Measurements from ENCODE around the gene SIRPA.
"Not testable (repeated sequence)": the region's sequence is repeated elsewhere in the genome, so short reads cannot be mapped to it uniquely, and the experiment has no call there.

SIRPA gene

DNA sequence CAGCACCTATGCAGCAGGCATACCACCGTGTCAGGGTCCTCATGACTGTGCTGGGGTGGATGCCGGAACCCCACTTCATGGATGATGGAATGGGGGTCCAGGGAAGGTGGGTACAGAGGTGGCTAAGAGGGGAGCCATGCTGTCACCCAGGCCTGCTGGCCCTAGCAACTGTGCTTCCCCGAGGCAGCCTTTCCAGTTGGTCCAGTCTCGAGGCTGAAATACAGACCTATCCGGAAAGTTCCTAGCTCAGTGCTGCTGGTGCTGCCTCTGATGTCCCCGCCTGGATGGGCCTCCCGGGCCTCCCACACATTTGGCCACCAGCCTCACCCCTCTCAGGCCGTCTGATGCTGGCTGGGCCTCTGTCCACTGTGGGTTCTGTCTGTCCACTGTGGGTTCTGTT is 17.4 kb downstream of the SIRPA start:
- no peak overlapping the region for H3K4me3 ChIP-seq (ENCODE audit: low read depth, low read length)
- in situ Hi-C loops (cut with HindIII; ENCODE audit: low sequenced_read_pairs): no loop called here
- no peak for DNase-seq (ENCODE audit: low read depth, low spot score)
- TF ChIP-seq, protein P1, sequence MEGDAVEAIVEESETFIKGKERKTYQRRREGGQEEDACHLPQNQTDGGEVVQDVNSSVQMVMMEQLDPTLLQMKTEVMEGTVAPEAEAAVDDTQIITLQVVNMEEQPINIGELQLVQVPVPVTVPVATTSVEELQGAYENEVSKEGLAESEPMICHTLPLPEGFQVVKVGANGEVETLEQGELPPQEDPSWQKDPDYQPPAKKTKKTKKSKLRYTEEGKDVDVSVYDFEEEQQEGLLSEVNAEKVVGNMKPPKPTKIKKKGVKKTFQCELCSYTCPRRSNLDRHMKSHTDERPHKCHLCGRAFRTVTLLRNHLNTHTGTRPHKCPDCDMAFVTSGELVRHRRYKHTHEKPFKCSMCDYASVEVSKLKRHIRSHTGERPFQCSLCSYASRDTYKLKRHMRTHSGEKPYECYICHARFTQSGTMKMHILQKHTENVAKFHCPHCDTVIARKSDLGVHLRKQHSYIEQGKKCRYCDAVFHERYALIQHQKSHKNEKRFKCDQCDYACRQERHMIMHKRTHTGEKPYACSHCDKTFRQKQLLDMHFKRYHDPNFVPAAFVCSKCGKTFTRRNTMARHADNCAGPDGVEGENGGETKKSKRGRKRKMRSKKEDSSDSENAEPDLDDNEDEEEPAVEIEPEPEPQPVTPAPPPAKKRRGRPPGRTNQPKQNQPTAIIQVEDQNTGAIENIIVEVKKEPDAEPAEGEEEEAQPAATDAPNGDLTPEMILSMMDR (IDR thresholded peaks at IDR 0.05; ENCODE audit: low read depth, low read length): no peak

DNA sequence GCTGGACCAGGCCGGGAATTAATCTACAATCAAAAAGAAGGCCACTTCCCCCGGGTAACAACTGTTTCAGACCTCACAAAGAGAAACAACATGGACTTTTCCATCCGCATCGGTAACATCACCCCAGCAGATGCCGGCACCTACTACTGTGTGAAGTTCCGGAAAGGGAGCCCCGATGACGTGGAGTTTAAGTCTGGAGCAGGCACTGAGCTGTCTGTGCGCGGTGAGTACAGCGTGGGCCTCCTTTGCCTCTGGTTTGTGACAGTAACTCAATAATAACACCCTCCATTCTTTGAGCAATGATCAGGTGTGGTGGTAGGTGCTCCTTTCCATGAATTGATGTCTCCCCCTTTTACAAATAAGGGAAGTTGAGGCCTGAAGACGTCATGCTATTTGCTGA is 20.0 kb downstream of the SIRPA start:
- H3K4me3 ChIP-seq (ENCODE audit: low read depth, low read length); DNase-seq (ENCODE audit: low read depth, low spot score); in situ Hi-C loops (cut with HindIII; ENCODE audit: low sequenced_read_pairs): not testable (repeated sequence)

DNA sequence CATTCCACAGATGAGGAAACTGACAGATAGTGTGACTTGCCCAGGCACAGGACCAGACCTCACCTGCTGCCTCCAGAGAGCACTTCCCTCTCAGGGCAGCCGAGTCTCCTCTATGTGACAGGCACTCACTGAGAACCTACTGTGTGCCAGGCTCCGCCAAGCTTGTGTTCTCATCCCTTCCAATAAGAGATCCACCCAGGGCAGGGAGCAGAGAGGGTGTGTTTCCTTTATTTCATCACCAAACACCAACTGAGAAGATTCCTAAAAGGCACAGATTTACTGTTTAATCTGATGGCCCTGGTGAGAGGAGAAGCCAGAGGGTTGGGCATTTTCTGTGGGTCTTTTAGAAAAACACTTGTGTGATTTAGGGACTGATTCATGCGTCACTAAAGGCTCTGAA is 20.5 kb downstream of the SIRPA start:
- TF ChIP-seq, protein P1 (IDR thresholded peaks at IDR 0.05; ENCODE audit: low read depth, low read length): no peak
- H3K4me3 ChIP-seq (ENCODE audit: low read depth, low read length): no peak overlapping the region
- in situ Hi-C loops (cut with HindIII; ENCODE audit: low sequenced_read_pairs): no loop called here
- no peak for DNase-seq (ENCODE audit: low read depth, low spot score)

DNA sequence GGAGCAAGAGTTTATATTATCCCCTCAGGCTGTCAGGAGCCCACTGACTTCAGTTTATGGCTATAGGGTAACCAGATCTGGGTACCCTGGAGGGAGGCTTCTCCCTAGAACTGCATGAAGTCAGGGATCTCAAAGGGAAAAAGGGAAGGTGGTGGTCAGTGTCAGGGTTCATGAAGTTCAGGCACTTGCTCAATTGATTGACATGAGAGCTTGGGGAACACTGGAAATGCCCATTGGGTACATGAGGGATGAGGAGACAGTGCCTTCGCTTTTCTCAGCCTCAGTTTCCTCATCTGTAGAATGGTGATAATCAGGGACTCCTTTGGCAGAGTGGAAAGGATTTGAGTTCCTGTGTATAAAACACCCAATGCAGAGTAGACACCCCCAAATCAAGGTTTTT is 22.6 kb downstream of the SIRPA start:
- no peak for DNase-seq (ENCODE audit: low read depth, low spot score)
- in situ Hi-C loops (cut with HindIII; ENCODE audit: low sequenced_read_pairs): no loop called here
- TF ChIP-seq, protein P1 (IDR thresholded peaks at IDR 0.05; ENCODE audit: low read depth, low read length): no peak
- H3K4me3 ChIP-seq (ENCODE audit: low read depth, low read length): no peak overlapping the region

DNA sequence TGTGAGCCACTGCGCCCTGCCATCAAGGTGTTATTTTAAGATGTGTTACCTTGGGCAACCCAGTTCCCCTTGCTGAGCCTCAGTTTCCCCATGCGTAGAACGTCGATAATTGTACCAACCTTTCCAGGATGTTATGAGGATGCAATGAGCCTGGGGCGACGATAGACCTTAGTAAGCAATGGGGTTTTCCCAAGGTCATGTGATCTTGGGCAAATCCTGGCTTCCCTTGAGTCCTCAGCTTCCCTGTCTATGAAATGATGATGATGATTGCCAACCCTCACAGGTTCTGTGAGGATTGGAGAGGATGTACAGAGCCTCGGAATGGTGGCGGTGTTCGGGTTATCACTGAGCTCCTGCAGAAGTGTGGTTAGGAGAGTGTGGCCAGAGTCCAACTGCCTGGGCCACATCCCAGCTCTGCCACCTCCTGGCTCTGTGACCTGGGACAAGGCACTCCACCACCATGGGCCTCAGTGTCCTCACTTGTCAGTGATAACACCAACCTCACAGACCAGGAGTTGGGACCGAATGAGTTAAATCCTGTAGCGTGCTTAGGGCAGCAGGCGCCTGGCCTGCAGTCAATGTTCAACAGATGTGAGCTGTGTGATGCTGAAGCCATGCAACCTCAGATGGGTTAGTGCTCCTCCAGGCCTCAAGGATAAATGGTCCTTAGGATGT is 23.4 kb downstream of the SIRPA start:
- no peak overlapping the region for H3K4me3 ChIP-seq (ENCODE audit: low read depth, low read length)
- no peak for DNase-seq (ENCODE audit: low read depth, low spot score)
- TF ChIP-seq, protein P1 (IDR thresholded peaks at IDR 0.05; ENCODE audit: low read depth, low read length): no peak
- in situ Hi-C loops (cut with HindIII; ENCODE audit: low sequenced_read_pairs): no loop called here

DNA sequence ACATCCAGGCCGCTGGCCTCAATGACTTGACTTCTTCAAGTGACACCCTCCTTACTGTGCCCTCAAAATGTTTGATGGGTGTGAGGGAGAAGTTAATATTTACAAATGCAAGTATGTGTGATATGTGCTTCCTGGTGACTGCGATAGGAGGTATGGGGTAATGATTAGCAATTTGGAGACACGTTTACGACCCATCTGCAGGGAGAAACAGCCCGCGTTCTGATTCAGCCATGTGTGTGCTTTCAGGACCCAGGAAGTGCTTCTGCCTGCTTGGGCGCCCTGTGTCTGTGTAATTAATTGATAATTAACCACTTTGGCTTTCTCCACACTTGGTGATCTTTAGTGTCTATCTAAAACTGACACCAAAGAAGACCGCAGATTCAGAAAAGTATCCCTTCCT is 25.0 kb downstream of the SIRPA start:
- TF ChIP-seq, protein P1 (IDR thresholded peaks at IDR 0.05; ENCODE audit: low read depth, low read length): no peak
- H3K4me3 ChIP-seq (ENCODE audit: low read depth, low read length): no peak overlapping the region
- in situ Hi-C loops (cut with HindIII; ENCODE audit: low sequenced_read_pairs): no loop called here
- no peak for DNase-seq (ENCODE audit: low read depth, low spot score)

DNA sequence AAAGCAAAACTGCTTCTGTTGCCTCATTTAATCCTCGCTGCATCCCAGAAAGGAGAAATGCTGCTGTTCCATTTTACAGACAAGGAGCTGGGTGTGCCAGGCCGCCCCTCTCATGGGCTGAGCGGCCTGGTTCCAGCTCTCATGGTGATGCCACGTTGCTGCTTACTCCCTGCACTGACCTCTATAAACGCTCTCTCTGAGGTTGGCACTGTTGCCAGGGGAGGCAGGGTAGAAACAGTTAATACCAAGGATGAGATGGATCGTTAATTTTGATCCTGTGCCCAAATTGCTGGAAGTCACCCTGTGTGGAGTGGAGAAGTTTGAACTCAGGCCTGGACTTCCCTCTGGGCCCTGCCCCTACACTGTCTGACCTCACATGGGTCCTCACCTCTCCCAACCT is 25.6 kb downstream of the SIRPA start:
- no peak for DNase-seq (ENCODE audit: low read depth, low spot score)
- TF ChIP-seq, protein P1 (IDR thresholded peaks at IDR 0.05; ENCODE audit: low read depth, low read length): no peak
- no peak overlapping the region for H3K4me3 ChIP-seq (ENCODE audit: low read depth, low read length)
- in situ Hi-C loops (cut with HindIII; ENCODE audit: low sequenced_read_pairs): no loop called here

DNA sequence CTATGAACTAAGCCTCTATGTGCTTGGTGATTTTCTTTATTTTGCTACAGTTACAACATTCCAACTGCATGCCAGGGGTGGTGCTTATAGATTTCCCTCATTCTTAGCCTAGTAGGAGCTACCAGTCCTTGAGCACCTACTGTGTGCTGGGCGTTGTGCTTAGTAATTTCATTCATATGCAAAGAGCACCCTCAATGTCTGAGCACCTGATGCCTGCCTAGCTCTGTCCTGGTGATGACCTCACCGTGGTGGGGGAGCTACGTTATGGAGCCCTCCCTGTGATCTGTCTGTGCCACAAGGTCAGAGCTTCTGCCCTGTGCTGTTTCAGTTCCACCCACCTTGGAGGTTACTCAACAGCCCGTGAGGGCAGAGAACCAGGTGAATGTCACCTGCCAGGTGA is 26.8 kb downstream of the SIRPA start:
- H3K4me3 ChIP-seq (ENCODE audit: low read depth, low read length); DNase-seq (ENCODE audit: low read depth, low spot score); in situ Hi-C loops (cut with HindIII; ENCODE audit: low sequenced_read_pairs): not testable (repeated sequence)

Data from astrocyte of the spinal cord (primary cell).